GM12878 (cell line): ENCODE results near the gene CCR7. TPM values are rescaled to one million over a fixed set of nuclear protein-coding genes. Genes with fewer than 3 reads are reported as not detected.

Experiments
- BHLHE40 ChIP-seq, 2 experiments: fragments of 450-650 bp in 1 of 2; IDR thresholded peaks; 2 replicates each; pipeline ENCODE4 v1.6.1; 2011 to 2017; ENCODE audit warnings: low read depth in 2 of 2, borderline replicate concordance in 1 of 2, improper control_type of control experiment in 1 of 2, low read length in 1 of 2, mild to moderate bottlenecking in 1 of 2
- BMI1 ChIP-seq: fragments of 450-650 bp; IDR thresholded peaks from 2 replicates; pipeline ENCODE4 v1.6.1; 2016; ENCODE audit warnings: mild to moderate bottlenecking, moderate library complexity, borderline replicate concordance
- CHD4 ChIP-seq: fragments of 200-600 bp; sonication (generic); IDR thresholded peaks from 2 replicates; pipeline ENCODE4 v1.6.1; 2016; ENCODE audit warnings: mild to moderate bottlenecking
- CREM ChIP-seq: IDR thresholded peaks from 2 replicates; pipeline ENCODE4 v1.6.1; 2014; ENCODE audit warnings: antibody characterized with exemption, low read depth
- DPF2 ChIP-seq: fragments of 450-650 bp; IDR thresholded peaks from 2 replicates; pipeline ENCODE4 v1.6.1; 2017; ENCODE audit warnings: mild to moderate bottlenecking
- EP300 ChIP-seq, 2 experiments: fragments of 150-350 bp in 1 of 2; IDR thresholded peaks; 2 replicates each; pipeline ENCODE4 v1.6.1; 2011 to 2012; ENCODE audit warnings: low read depth in 2 of 2, low read length in 2 of 2, borderline replicate concordance in 1 of 2, improper control_type of control experiment in 1 of 2, inconsistent platforms in 1 of 2; ENCODE audit not compliant: control insufficient read depth in 1 of 2
- ESRRA ChIP-seq: IDR thresholded peaks from 2 replicates; pipeline ENCODE4 v1.6.1; 2012; ENCODE audit warnings: mild to moderate bottlenecking, low read length, improper control_type of control experiment
- ETV6 ChIP-seq, 2 experiments: fragments of 450-650 bp in 1 of 2; IDR thresholded peaks in 1 of 2; conservative IDR thresholded peaks in 1 of 2; 2 replicates each; pipeline ENCODE4 v1.6.1; 2014; ENCODE audit warnings: antibody characterized with exemption in 1 of 2, borderline replicate concordance in 1 of 2, low read depth in 1 of 2, mild to moderate bottlenecking in 1 of 2, moderate library complexity in 1 of 2
- GATAD2B ChIP-seq: fragments of 450-650 bp; conservative IDR thresholded peaks from 2 replicates; pipeline ENCODE4 v1.6.1; 2017; ENCODE audit warnings: low read depth, mild to moderate bottlenecking, moderate library complexity
- IKZF1 ChIP-seq: fragments of 450-650 bp; conservative IDR thresholded peaks from 2 replicates; pipeline ENCODE4 v1.6.1; 2017; ENCODE audit warnings: antibody characterized with exemption, mild to moderate bottlenecking
- IRF4 ChIP-seq: IDR thresholded peaks from 2 replicates; pipeline ENCODE4 v1.6.1; 2011; ENCODE audit warnings: low read depth, low read length
- LARP7 ChIP-seq: fragments of 450-650 bp; IDR thresholded peaks from 2 replicates; pipeline ENCODE4 v1.6.1; 2017; ENCODE audit warnings: mild to moderate bottlenecking
- MAX ChIP-seq: IDR thresholded peaks from 2 replicates; pipeline ENCODE4 v1.6.1; 2012; ENCODE audit warnings: low read depth, low read length, improper control_type of control experiment
- NFYB ChIP-seq: IDR thresholded peaks from 2 replicates; pipeline ENCODE4 v1.6.1; 2011; ENCODE audit warnings: low read depth, mild to moderate bottlenecking, low read length, improper control_type of control experiment, moderate library complexity; ENCODE audit not compliant: insufficient read depth
- REST ChIP-seq: IDR thresholded peaks from 2 replicates; pipeline ENCODE4 v1.6.1; 2012; ENCODE audit warnings: mild to moderate bottlenecking, low read depth, low read length
- SIX5 ChIP-seq: IDR thresholded peaks from 2 replicates; pipeline ENCODE4 v1.6.1; 2011; ENCODE audit warnings: mild to moderate bottlenecking, low read depth, low read length, moderate library complexity; ENCODE audit not compliant: severe bottlenecking
- SMAD5 ChIP-seq: IDR thresholded peaks from 2 replicates; pipeline ENCODE4 v1.6.1; 2016; ENCODE audit warnings: antibody characterized with exemption, low read depth
- STAT1 ChIP-seq: fragments of 450-650 bp; conservative IDR thresholded peaks from 2 replicates; pipeline ENCODE4 v1.6.1; 2014; ENCODE audit warnings: antibody characterized with exemption, mild to moderate bottlenecking
- TCF12 ChIP-seq: IDR thresholded peaks from 2 replicates; pipeline ENCODE4 v1.6.1; 2011; ENCODE audit warnings: low read depth, mild to moderate bottlenecking, low read length
- TCF7 ChIP-seq: IDR thresholded peaks from 2 replicates; pipeline ENCODE4 v1.6.1; 2014; ENCODE audit warnings: antibody characterized with exemption, borderline replicate concordance
- ZBED1 ChIP-seq: IDR thresholded peaks from 2 replicates; pipeline ENCODE4 v1.6.1; 2016; ENCODE audit warnings: borderline replicate concordance
- polyA plus RNA-seq, 11 experiments: library from polyadenylated mRNA; depleted of rRNA in 4 of 11; unstranded in 6 of 11; stranded (reverse) in 5 of 11; fragments of >200 nt; fragmentation: Nextera tagmentation in 4 of 11; fragmentation: Illumina TruSeq in 1 of 11; extraction: Ambion mirVana in 4 of 11; extraction: Trizol in 1 of 11; gene quantifications; 1 replicate in 1 of 11; 2 replicates in 10 of 11; pipeline versions ENCODE4 v1.2.1 to v1.2.3, GENCODE V29; 2011 to 2016; ENCODE audit warnings: inconsistent platforms in 2 of 11, missing spikeins in 2 of 11, low read depth in 1 of 11
- total RNA-seq, 4 experiments: library from RNA; depleted of rRNA in 3 of 4; stranded (reverse); fragments of >200 nt in 3 of 4; fragmentation: Illumina TruSeq in 1 of 4; extraction: Trizol in 1 of 4; gene quantifications; 2 replicates each; pipeline versions ENCODE4 v1.2.1 to v1.2.3, GENCODE V29; 2013 to 2021
- TF ChIP-seq, protein P1 (sequence below): fragments of 450-650 bp; IDR thresholded peaks from 2 replicates; pipeline ENCODE4 v1.6.1; 2017; ENCODE audit warnings: low read depth, mild to moderate bottlenecking, moderate library complexity

The CCR7 gene
- total and polyA plus RNA-seq, 10 of the 15 experiments (the other 5 are each of a cell fraction or from before 2014, with no cell fraction given), result 131 to 1,171 (median 260) TPM

GRCh38 chr17:40596261-40596919, 31.1 kb upstream of the CCR7 start (continued):
- TF ChIP-seq REST (no peak), IKZF1 (no peak; the same call in 1 of the 2 replicates), DPF2 (peak; percentile 40; the same call in 1 of the 2 replicates), ZBED1 (no peak), GATAD2B (no peak), SIX5 (peak; percentile 30), EP300 (IDR thresholded peaks at IDR 0.05; ENCODE audit: borderline replicate concordance in 1 of 2, control insufficient read depth in 1 of 2, low read depth in 2 of 2, low read length in 2 of 2) (peak in 1 of 2 experiments; percentile 29; a peak in 1 of 4 replicates), CHD4 (no peak), SMAD5 (no peak), NFYB (peak; percentile 78), ETV6 (conservative IDR thresholded peaks at IDR 0.05 in 1 of 2, IDR thresholded peaks at IDR 0.05 in 1 of 2; ENCODE audit: borderline replicate concordance in 1 of 2, low read depth in 1 of 2) (0 out of 4 replicates have a peak, but pooled peaks of 1 of the 2 experiments have one; percentile 10), ESRRA (no peak), TCF7 (no peak), IRF4 (no peak), STAT1 (no peak), BHLHE40 (IDR thresholded peaks at IDR 0.05; ENCODE audit: borderline replicate concordance in 1 of 2, low read depth in 2 of 2, low read length in 1 of 2) (no peak; a peak in 1 of 4 replicates), LARP7 (0 out of 2 replicates have a peak, but pooled peaks have one; percentile 44), CREM (no peak), MAX (peak; percentile 87; the same call in 1 of the 2 replicates), BMI1 (no peak), TCF12 (no peak)
- TF ChIP-seq, protein P1, sequence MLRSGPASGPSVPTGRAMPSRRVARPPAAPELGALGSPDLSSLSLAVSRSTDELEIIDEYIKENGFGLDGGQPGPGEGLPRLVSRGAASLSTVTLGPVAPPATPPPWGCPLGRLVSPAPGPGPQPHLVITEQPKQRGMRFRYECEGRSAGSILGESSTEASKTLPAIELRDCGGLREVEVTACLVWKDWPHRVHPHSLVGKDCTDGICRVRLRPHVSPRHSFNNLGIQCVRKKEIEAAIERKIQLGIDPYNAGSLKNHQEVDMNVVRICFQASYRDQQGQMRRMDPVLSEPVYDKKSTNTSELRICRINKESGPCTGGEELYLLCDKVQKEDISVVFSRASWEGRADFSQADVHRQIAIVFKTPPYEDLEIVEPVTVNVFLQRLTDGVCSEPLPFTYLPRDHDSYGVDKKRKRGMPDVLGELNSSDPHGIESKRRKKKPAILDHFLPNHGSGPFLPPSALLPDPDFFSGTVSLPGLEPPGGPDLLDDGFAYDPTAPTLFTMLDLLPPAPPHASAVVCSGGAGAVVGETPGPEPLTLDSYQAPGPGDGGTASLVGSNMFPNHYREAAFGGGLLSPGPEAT, result 0 out of 2 replicates have a peak, but pooled peaks have one; percentile 29
